Sigmoid colon (tissue), 7 donors: ENCODE data around the gene ECE1. TPM values are rescaled to one million over a fixed set of nuclear protein-coding genes. Genes with fewer than 3 reads are reported as not detected.
"Not testable (repeated sequence)": the region's sequence is repeated elsewhere in the genome, so short reads cannot be mapped to it uniquely, and the experiment has no call there.

Source experiments
- DNase-seq: peaks from one replicate; pipeline ENCODE4 v3.0.0-alpha.2; 2019
- H3K27ac ChIP-seq, 4 donors: fragments of 200-600 bp; sonication (generic); one replicate each; pipeline ENCODE4 v1.5.1; 2016 to 2019; ENCODE audit warnings: mild to moderate bottlenecking in 1 of 4
- H3K27me3 ChIP-seq, 3 donors: fragments of 200-600 bp; sonication (generic); one replicate each; pipeline ENCODE4 v1.5.1; 2019; ENCODE audit warnings: mild to moderate bottlenecking in 1 of 3
- H3K36me3 ChIP-seq, 4 donors: fragments of 200-600 bp; sonication (generic); one replicate each; pipeline ENCODE4 v1.5.1; 2016 to 2019
- H3K4me1 ChIP-seq, 4 donors: fragments of 200-600 bp; sonication (generic); one replicate each; pipeline ENCODE4 v1.5.1; 2017 to 2019
- H3K4me3 ChIP-seq, 4 donors: fragments of 200-600 bp; sonication (generic); one replicate each; pipeline ENCODE4 v1.5.1; 2017 to 2019; ENCODE audit warnings: mild to moderate bottlenecking in 2 of 4, moderate library complexity in 1 of 4
- H3K9me3 ChIP-seq, 4 donors: fragments of 200-600 bp in 3 of 4; sonication (generic) in 3 of 4; one replicate each; pipeline versions ENCODE4 v1.5.1 to v1.6.1; 2013 to 2019
- CTCF ChIP-seq, 4 experiments: fragments of 450-650 bp in 3 of 4; fragments of 200-600 bp in 1 of 4; IDR thresholded peaks; one replicate each; pipeline ENCODE4 v1.5.1; 2016 to 2019; ENCODE audit warnings: antibody characterized with exemption in 4 of 4, mild to moderate bottlenecking in 3 of 4, moderate library complexity in 2 of 4
- EP300 ChIP-seq, 4 donors: sonication (generic); formaldehyde crosslinking; IDR thresholded peaks; one replicate each; pipeline ENCODE4 v1.6.1; 2017; ENCODE audit warnings: antibody characterized with exemption in 4 of 4
- POLR2A ChIP-seq, 2 donors: fragments of 450-650 bp; IDR thresholded peaks; one replicate each; pipeline ENCODE4 v1.6.1; 2016; ENCODE audit warnings: antibody characterized with exemption in 2 of 2, mild to moderate bottlenecking in 2 of 2, moderate library complexity in 2 of 2
- POLR2AphosphoS5 ChIP-seq, 4 donors: sonication (generic); formaldehyde crosslinking; IDR thresholded peaks; one replicate each; pipeline ENCODE4 v1.6.1; 2017; ENCODE audit warnings: antibody characterized with exemption in 4 of 4
- WGBS, 2 donors: extraction: QIAGEN DNeasy Blood & Tissue Kit; methylation state at CpG; one replicate each; pipeline ENCODE4 v1.1.7; 2013; 5-methylcytosine and 5-hydroxymethylcytosine counted together
- intact Hi-C: fragments of 100-400 bp; cut with DNase I; formaldehyde crosslinking; loops from one replicate; pipeline ENCODE4 v1.15.1; 2023
- polyA plus RNA-seq, 3 donors: library from polyadenylated mRNA; stranded (reverse); fragments of 200-250 nt; gene quantifications; one replicate each; pipeline ENCODE4 v1.2.3, GENCODE V29; 2013
- total RNA-seq, 4 donors: library from RNA; depleted of rRNA; stranded (reverse); fragments of >200 nt; gene quantifications; one replicate each; pipeline ENCODE4 v1.1.0, GENCODE V29; 2016
- donor health status: healthy with polysubstance abuse.
- donor health status: Bipolar disorder and iron deficiency.
- donor health status: healthy.

ECE1 gene
- total and polyA plus RNA-seq, 7 donors = 10.2 to 112 (median 73.8) TPM

- intact Hi-C loops = no loop called here
- 87 to 88% methylated on average over 20 of the region's 20 CpGs for WGBS, 2 donors
- no peaks in the 10 kb centered on the region for H3K9me3 ChIP-seq
- H3K36me3 ChIP-seq = peaks cover 35 to 57% (median 40%) of the 10 kb centered on the region in 4 donors
- no peak for DNase-seq
- no peak overlapping the region for H3K4me3 ChIP-seq
- H3K4me1 ChIP-seq = peaks cover 0 to 5% (median 0%) of the 10 kb centered on the region in 4 donors
- peak overlapping the region in 1 of 4 donors; percentile 8 for H3K27ac ChIP-seq
- H3K27me3 ChIP-seq = no peaks in the 10 kb centered on the region
- TF ChIP-seq CTCF (IDR thresholded peaks at IDR 0.05) (peak in 1 of 4 experiments; percentile 42), EP300 (IDR thresholded peaks at IDR 0.05) (no peak)
These were observed 72.3 kb downstream of the ECE1 start for GRCh38 chr1:21217812-21218596.

- Histone ChIP-seq H3K4me1 (peaks cover 0 to 5% (median 0%) of the 10 kb centered on the region in 4 donors), H3K9me3 (no peaks in the 10 kb centered on the region), H3K27ac (peak overlapping the region in 1 of 4 donors; percentile 8), H3K36me3 (peaks cover 30 to 49% (median 36%) of the 10 kb centered on the region in 4 donors), H3K4me3 (no peak overlapping the region), H3K27me3 (no peaks in the 10 kb centered on the region)
- intact Hi-C loops = no loop called here
- 82 to 87% methylated on average over 18 to 19 of the region's 19 CpGs for WGBS, 2 donors
- DNase-seq = peak; percentile 76
- TF ChIP-seq POLR2A (IDR thresholded peaks at IDR 0.05) = no peak
- peak; percentile 11 to 80 (median 52) for TF ChIP-seq CTCF (IDR thresholded peaks at IDR 0.05)
These were observed 73.1 kb downstream of the ECE1 start for GRCh38 chr1:21216835-21217811.

- Histone ChIP-seq H3K9me3 (no peaks in the 10 kb centered on the region), H3K4me3 (no peak overlapping the region), H3K27me3 (no peaks in the 10 kb centered on the region), H3K27ac (no peak overlapping the region), H3K4me1 (no peaks in the 10 kb centered on the region), H3K36me3 (no peaks in the 10 kb centered on the region)
- no peak for TF ChIP-seq POLR2AphosphoS5 (IDR thresholded peaks at IDR 0.05)
- no peak for TF ChIP-seq EP300 (IDR thresholded peaks at IDR 0.05)
- TF ChIP-seq POLR2A (IDR thresholded peaks at IDR 0.05) = no peak
- no peak for TF ChIP-seq CTCF (IDR thresholded peaks at IDR 0.05)
- WGBS, 2 donors = 63 to 71% methylated on average over 3 of the region's 3 CpGs
- DNase-seq = no peak
- intact Hi-C loops = no loop called here
These were observed 78.1 kb downstream of the ECE1 start for GRCh38 chr1:21212126-21212525.

- H3K27me3 ChIP-seq, DNase-seq, H3K27ac ChIP-seq, H3K36me3 ChIP-seq, H3K4me1 ChIP-seq, H3K4me3 ChIP-seq, intact Hi-C loops, H3K9me3 ChIP-seq: not testable (repeated sequence)
- 76 to 79% methylated on average over 6 of the region's 6 CpGs for WGBS, 2 donors
These were observed 82.0 kb downstream of the ECE1 start for GRCh38 chr1:21208137-21208700.

- no peaks in the 10 kb centered on the region for H3K36me3 ChIP-seq
- H3K4me3 ChIP-seq = no peak overlapping the region
- H3K27me3 ChIP-seq = no peaks in the 10 kb centered on the region
- no peaks in the 10 kb centered on the region for H3K9me3 ChIP-seq
- no peak for DNase-seq
- WGBS, 2 donors = 76 to 80% methylated on average over 2 of the region's 2 CpGs
- no peak overlapping the region for H3K27ac ChIP-seq
- no peak for TF ChIP-seq POLR2A (IDR thresholded peaks at IDR 0.05)
- TF ChIP-seq POLR2AphosphoS5 (IDR thresholded peaks at IDR 0.05) = no peak
- TF ChIP-seq CTCF (IDR thresholded peaks at IDR 0.05) = no peak
- no peak for TF ChIP-seq EP300 (IDR thresholded peaks at IDR 0.05)
- H3K4me1 ChIP-seq = no peaks in the 10 kb centered on the region
- intact Hi-C loops = no loop called here
These were observed 84.1 kb downstream of the ECE1 start for GRCh38 chr1:21206117-21206516.
